Tibial nerve (tissue), 4 donors: Measurements from ENCODE around the gene ZFAND2A. TPM values are rescaled to one million over a fixed set of nuclear protein-coding genes. Genes with fewer than 3 reads are reported as not detected.

Source experiments
- DNase-seq, 2 donors: peaks; one replicate each; pipeline ENCODE4 v3.0.0-alpha.2; 2019; ENCODE audit warnings: low spot score in 2 of 2
- H3K27ac ChIP-seq, 4 donors: fragments of 200-600 bp; sonication (generic) in 3 of 4; one replicate each; pipeline ENCODE4 v1.5.1; 2017 to 2019; ENCODE audit warnings: mild to moderate bottlenecking in 1 of 4
- H3K27me3 ChIP-seq, 2 donors: fragments of 200-600 bp; sonication (generic) in 1 of 2; one replicate each; pipeline versions ENCODE4 v1.5.1 to v1.6.0; 2017 to 2019
- H3K36me3 ChIP-seq, 3 donors: fragments of 200-600 bp; sonication (generic); one replicate each; pipeline ENCODE4 v1.5.1; 2018 to 2019
- H3K4me1 ChIP-seq, 4 donors: fragments of 200-600 bp; sonication (generic) in 3 of 4; one replicate each; pipeline ENCODE4 v1.5.1; 2017 to 2019
- H3K4me3 ChIP-seq, 4 donors: fragments of 200-600 bp; sonication (generic) in 3 of 4; one replicate each; pipeline ENCODE4 v1.5.1; 2017 to 2019; ENCODE audit warnings: mild to moderate bottlenecking in 1 of 4, moderate library complexity in 1 of 4
- H3K9me3 ChIP-seq, 4 donors: fragments of 200-600 bp; sonication (generic) in 3 of 4; one replicate each; pipeline ENCODE4 v1.5.1; 2017 to 2019
- EP300 ChIP-seq, 2 donors: sonication (generic); formaldehyde crosslinking; IDR thresholded peaks; one replicate each; pipeline ENCODE4 v1.6.1; 2017; ENCODE audit warnings: antibody characterized with exemption in 2 of 2, mild to moderate bottlenecking in 1 of 2
- POLR2A ChIP-seq, 2 donors: fragments of 450-650 bp; IDR thresholded peaks; one replicate each; pipeline ENCODE4 v1.6.1; 2017; ENCODE audit warnings: antibody characterized with exemption in 2 of 2, mild to moderate bottlenecking in 2 of 2, moderate library complexity in 2 of 2
- WGBS, 2 donors: methylation state at CpG; one replicate each; pipeline ENCODE4 v1.1.5; 2018; 5-methylcytosine and 5-hydroxymethylcytosine counted together
- total RNA-seq, 4 donors: library from RNA; depleted of rRNA; stranded (reverse); fragments of >200 nt; gene quantifications; one replicate each; pipeline ENCODE4 v1.1.0, GENCODE V29; 2016
- TF ChIP-seq, protein P1 (sequence below), 5 experiments: fragments of 200-600 bp in 3 of 5; fragments of 450-650 bp in 2 of 5; sonication (generic) in 3 of 5; IDR thresholded peaks; one replicate each; pipeline ENCODE4 v1.5.1; 2016 to 2019; ENCODE audit warnings: antibody characterized with exemption in 5 of 5, mild to moderate bottlenecking in 3 of 5, moderate library complexity in 2 of 5

The ZFAND2A gene
- total RNA-seq, 4 donors from 2014 or later = 29.7 to 36.8 (median 33.7) TPM

DNA sequence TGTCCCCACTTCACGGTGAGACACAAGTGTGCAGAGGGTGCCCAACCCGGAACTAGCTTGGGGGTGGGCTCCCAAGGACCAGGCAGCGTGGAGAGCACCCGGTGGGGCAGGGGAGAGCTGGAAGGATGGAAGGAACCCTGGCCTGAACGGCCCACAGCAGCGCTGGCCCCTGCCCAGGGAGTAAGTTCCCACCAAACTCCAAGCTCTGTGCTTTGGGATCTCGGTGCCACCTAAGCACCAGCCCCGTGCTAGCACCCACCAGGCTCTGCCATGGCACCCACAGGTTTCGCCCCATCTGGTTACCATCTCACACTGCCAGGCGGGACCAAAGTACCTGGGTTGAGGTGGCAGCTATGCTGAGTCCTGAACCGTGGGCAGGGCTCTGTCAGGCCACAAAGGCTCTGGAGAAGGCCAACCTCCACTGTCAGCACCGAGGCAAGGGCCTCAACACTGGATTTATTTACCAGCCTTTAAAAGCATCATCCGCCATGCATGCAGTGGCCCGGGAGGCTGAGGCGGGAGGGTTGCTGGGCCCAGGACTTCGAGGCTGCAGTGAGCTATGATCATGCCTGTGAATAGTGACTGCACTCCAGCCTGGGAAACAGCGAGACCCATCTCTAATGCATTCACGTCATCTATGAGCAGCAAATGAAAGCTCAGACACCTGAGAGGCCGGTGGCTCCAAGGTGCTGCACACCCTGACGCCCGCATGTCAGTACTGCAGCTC, 56.0 kb downstream of the ZFAND2A start:
- TF ChIP-seq EP300 (IDR thresholded peaks at IDR 0.05) (no peak), POLR2A (IDR thresholded peaks at IDR 0.05) (no peak)
- TF ChIP-seq, protein P1, sequence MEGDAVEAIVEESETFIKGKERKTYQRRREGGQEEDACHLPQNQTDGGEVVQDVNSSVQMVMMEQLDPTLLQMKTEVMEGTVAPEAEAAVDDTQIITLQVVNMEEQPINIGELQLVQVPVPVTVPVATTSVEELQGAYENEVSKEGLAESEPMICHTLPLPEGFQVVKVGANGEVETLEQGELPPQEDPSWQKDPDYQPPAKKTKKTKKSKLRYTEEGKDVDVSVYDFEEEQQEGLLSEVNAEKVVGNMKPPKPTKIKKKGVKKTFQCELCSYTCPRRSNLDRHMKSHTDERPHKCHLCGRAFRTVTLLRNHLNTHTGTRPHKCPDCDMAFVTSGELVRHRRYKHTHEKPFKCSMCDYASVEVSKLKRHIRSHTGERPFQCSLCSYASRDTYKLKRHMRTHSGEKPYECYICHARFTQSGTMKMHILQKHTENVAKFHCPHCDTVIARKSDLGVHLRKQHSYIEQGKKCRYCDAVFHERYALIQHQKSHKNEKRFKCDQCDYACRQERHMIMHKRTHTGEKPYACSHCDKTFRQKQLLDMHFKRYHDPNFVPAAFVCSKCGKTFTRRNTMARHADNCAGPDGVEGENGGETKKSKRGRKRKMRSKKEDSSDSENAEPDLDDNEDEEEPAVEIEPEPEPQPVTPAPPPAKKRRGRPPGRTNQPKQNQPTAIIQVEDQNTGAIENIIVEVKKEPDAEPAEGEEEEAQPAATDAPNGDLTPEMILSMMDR (IDR thresholded peaks at IDR 0.05) = no peak
- no peak for DNase-seq

DNA sequence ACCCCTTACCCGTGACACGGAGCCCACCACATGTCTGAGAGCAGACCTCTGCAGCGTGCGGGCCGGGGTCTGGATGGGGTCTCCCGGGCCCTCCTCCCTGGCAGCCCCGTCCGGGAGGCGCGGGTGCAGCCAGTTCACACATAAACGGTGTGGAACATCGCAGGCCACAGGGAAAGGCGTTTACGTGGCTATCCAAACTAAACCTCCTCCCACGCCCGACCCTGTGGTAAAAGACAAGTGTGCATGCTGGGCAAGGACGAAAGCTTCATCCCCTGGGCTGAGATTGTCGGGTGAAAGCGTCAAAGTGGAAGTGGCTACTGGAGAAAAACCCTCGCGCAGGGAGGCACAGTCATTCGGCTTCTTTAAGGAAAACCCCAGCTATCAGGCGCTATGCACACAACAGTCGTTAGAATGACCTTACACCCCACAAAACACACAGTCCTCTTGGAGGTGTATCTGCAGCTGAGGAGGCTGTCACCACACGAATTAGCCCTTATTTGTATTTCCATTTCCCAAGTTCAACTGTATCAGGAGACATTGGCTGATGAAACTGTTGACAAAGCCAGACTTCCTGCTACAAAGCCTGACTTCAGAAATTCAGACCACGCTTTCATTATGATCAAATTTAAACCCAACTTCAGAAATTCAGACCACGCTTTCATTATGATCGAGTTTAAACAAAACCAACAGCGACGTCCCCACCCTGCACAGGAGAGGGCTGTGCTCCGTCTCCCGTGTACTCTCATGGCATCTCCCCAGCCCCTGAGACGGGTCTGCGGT, 56.8 kb downstream of the ZFAND2A start:
- no peaks in the 10 kb centered on the region for H3K27me3 ChIP-seq
- no peaks in the 10 kb centered on the region for H3K4me1 ChIP-seq
- no peak overlapping the region for H3K4me3 ChIP-seq
- H3K9me3 ChIP-seq = no peaks in the 10 kb centered on the region
- no peak for DNase-seq
- no peak overlapping the region for H3K27ac ChIP-seq
- H3K36me3 ChIP-seq = peaks cover 0 to 26% (median 0%) of the 10 kb centered on the region in 3 donors
- TF ChIP-seq, protein P1 (IDR thresholded peaks at IDR 0.05) = no peak
- TF ChIP-seq POLR2A (IDR thresholded peaks at IDR 0.05) (no peak), EP300 (IDR thresholded peaks at IDR 0.05) (no peak)
- WGBS, 2 donors = 80 to 81% methylated on average over 30 to 34 of the region's 34 CpGs

More for the DNA sequence above, 56.0 kb downstream of the ZFAND2A start:
- H3K4me1 ChIP-seq = no peaks in the 10 kb centered on the region
- peaks cover 0 to 18% (median 0%) of the 10 kb centered on the region in 3 donors for H3K36me3 ChIP-seq
- no peaks in the 10 kb centered on the region for H3K9me3 ChIP-seq
- H3K27ac ChIP-seq = no peak overlapping the region
- no peaks in the 10 kb centered on the region for H3K27me3 ChIP-seq
- WGBS, 2 donors = 89 to 90% methylated on average over 19 to 21 of the region's 21 CpGs
- H3K4me3 ChIP-seq = no peak overlapping the region

Other genes with a start within 250 kb of the ZFAND2A start
- gene ADAP1, start 205.5 kb downstream of the ZFAND2A start, total RNA-seq = 10 to 100 TPM; 29.3 to 53.0 (median 39.6) TPM
- 10 to 100 TPM; 10.8 to 21.3 (median 11.2) TPM for gene COX19, start 184.6 kb downstream of the ZFAND2A start, total RNA-seq
- gene CYP2W1, start 177.0 kb downstream of the ZFAND2A start, total RNA-seq = 10 to 100 TPM in 2 of 4 donors, 1 to 10 TPM in 2; 5.7 to 18.6 (median 12.1) TPM
- 10 to 100 TPM; 27.8 to 91.8 (median 59.1) TPM for gene GPR146, start 115.7 kb downstream of the ZFAND2A start, total RNA-seq
- gene GPER1, start 72.1 kb downstream of the ZFAND2A start, total RNA-seq = 10 to 100 TPM in 1 of 4 donors, 1 to 10 TPM in 3; 6.1 to 12.4 (median 8.7) TPM
- not detected for gene UNCX, start 72.7 kb upstream of the ZFAND2A start, total RNA-seq